Upper lobe of left lung (tissue), 6 donors: Measurements from ENCODE around the gene TGM2. TPM values are rescaled to one million over a fixed set of nuclear protein-coding genes. Genes with fewer than 3 reads are reported as not detected.
A peak's percentile ranks its signal among the peaks of the same experiment; 100 is the strongest.

ENCODE experiments used
- ATAC-seq, 2 donors: fragments of 200-7000 bp; cut with Tn5 transposase; one replicate each; pipeline ENCODE4 v1.9.1; 2022; ENCODE audit warnings: mild to moderate bottlenecking in 2 of 2, moderate library complexity in 2 of 2; ENCODE audit not compliant: low FRiP score in 2 of 2
- DNase-seq, 2 donors: peaks; one replicate each; pipeline ENCODE4 v3.0.0-alpha.2; 2019 to 2020
- H3K27ac ChIP-seq, 4 donors: fragments of 200-600 bp; sonication (generic); one replicate each; pipeline ENCODE4 v1.5.1; 2016 to 2019
- H3K27me3 ChIP-seq, 4 donors: fragments of 200-600 bp; sonication (generic); one replicate each; pipeline ENCODE4 v1.5.1; 2017 to 2019
- H3K36me3 ChIP-seq, 4 donors: fragments of 200-600 bp; sonication (generic); one replicate each; pipeline ENCODE4 v1.5.1; 2016 to 2019
- H3K4me1 ChIP-seq, 4 donors: fragments of 200-600 bp; sonication (generic); one replicate each; pipeline ENCODE4 v1.5.1; 2018 to 2019
- H3K4me3 ChIP-seq, 4 donors: fragments of 200-600 bp; sonication (generic); one replicate each; pipeline ENCODE4 v1.5.1; 2017 to 2019; ENCODE audit warnings: mild to moderate bottlenecking in 2 of 4, moderate library complexity in 1 of 4
- H3K9me3 ChIP-seq, 4 donors: fragments of 200-600 bp; sonication (generic); one replicate each; pipeline ENCODE4 v1.5.1; 2018 to 2019
- EP300 ChIP-seq, 4 donors: sonication (generic); formaldehyde crosslinking; IDR thresholded peaks; one replicate each; pipeline ENCODE4 v1.5.1; 2017; ENCODE audit warnings: antibody characterized with exemption in 4 of 4, control low read depth in 2 of 4
- POLR2A ChIP-seq, 4 donors: fragments of 450-650 bp; IDR thresholded peaks; one replicate each; pipeline ENCODE4 v1.5.1; 2016 to 2017; ENCODE audit warnings: antibody characterized with exemption in 4 of 4, mild to moderate bottlenecking in 2 of 4
- POLR2AphosphoS5 ChIP-seq, 2 donors: sonication (generic); formaldehyde crosslinking; IDR thresholded peaks; one replicate each; pipeline ENCODE4 v1.5.1; 2017; ENCODE audit warnings: antibody characterized with exemption in 2 of 2
- WGBS, 2 donors: methylation state at CpG; one replicate each; pipeline ENCODE4 v1.1.5; 2017 to 2018; 5-methylcytosine and 5-hydroxymethylcytosine counted together
- total RNA-seq, 6 donors: library from RNA; depleted of rRNA in 4 of 6; stranded (reverse); fragments of >200 nt in 4 of 6; gene quantifications; one replicate each; pipeline versions ENCODE4 v1.1.0 to v1.2.1, GENCODE V29; 2016 to 2021
- TF ChIP-seq, protein P1 (sequence below), 6 experiments: fragments of 450-650 bp in 4 of 6; fragments of 200-600 bp in 2 of 6; sonication (generic) in 2 of 6; IDR thresholded peaks; one replicate each; pipeline ENCODE4 v1.5.1; 2016 to 2019; ENCODE audit warnings: antibody characterized with exemption in 6 of 6
- donor health status: DM: no; HTN: no; CAD: no; lungs with moderate emphysema.
- donor health status: DM: no; HTN: yes; CAD: no; lungs with severe emphysema.

TGM2 gene
- total RNA-seq, 6 donors from 2014 or later: 98.7 to 469 (median 290) TPM

DNA sequence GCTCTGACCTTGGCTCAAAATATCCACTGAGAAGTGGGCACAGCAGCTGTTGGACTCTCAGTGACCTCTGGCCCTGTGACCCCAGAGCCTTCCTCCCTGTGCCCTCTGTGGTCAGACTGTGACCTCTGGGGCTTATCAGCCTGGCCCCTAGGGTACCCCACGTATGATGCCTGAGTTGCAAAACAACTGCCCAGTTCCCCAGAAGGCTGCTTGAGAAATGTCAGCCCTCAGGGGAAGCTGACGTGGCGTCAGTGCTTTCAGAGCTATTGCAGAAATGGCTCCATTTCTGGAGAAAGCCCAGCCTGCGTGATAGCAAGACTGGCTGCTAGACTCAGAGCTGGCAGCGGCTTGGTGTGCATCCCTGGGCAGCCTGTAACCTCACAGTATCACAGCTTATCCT lies 31.5 kb upstream of the TGM2 start:
- H3K36me3 ChIP-seq: no peaks in the 10 kb centered on the region
- peak overlapping the region in 3 of 4 donors; percentile 24 to 70 (median 50) for H3K27ac ChIP-seq
- H3K4me1 ChIP-seq: peaks cover 0 to 27% (median 12%) of the 10 kb centered on the region in 4 donors
- H3K9me3 ChIP-seq: no peaks in the 10 kb centered on the region
- H3K27me3 ChIP-seq: no peaks in the 10 kb centered on the region
- DNase-seq: peak in 1 of 2 donors; percentile 77
- ATAC-seq: peak; percentile 59 to 80
- peak; percentile 64 to 73 for TF ChIP-seq POLR2AphosphoS5 (IDR thresholded peaks at IDR 0.05)
- TF ChIP-seq, protein P1, sequence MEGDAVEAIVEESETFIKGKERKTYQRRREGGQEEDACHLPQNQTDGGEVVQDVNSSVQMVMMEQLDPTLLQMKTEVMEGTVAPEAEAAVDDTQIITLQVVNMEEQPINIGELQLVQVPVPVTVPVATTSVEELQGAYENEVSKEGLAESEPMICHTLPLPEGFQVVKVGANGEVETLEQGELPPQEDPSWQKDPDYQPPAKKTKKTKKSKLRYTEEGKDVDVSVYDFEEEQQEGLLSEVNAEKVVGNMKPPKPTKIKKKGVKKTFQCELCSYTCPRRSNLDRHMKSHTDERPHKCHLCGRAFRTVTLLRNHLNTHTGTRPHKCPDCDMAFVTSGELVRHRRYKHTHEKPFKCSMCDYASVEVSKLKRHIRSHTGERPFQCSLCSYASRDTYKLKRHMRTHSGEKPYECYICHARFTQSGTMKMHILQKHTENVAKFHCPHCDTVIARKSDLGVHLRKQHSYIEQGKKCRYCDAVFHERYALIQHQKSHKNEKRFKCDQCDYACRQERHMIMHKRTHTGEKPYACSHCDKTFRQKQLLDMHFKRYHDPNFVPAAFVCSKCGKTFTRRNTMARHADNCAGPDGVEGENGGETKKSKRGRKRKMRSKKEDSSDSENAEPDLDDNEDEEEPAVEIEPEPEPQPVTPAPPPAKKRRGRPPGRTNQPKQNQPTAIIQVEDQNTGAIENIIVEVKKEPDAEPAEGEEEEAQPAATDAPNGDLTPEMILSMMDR (IDR thresholded peaks at IDR 0.05): no peak
- TF ChIP-seq POLR2A (IDR thresholded peaks at IDR 0.05): no peak
- peak in 1 of 4 donors; percentile 15 for TF ChIP-seq EP300 (IDR thresholded peaks at IDR 0.05)
- WGBS, 2 donors: 42% methylated on average over 4 of the region's 5 CpGs; no CpG with 5 or more reads in 1 of the 2 donors
- no peak overlapping the region for H3K4me3 ChIP-seq

DNA sequence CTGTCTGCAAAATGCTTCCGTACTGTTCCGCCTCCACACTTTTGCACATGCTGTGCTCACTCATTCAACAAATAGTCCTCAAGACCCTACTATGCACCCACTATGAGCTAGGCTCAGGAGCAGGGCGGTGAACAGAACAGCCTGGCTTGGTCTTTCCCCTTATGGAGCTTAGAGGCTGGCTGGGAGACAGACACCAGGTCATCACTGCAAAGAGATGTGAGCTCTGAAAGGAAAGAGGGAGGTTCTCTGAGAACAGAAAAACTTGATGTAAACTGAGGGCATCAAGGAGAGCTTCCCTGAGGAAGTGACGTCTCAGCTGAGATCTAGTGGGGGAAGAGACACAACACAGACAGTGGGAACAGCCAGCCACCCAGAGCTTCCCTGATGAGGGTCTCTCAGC lies 31.0 kb upstream of the TGM2 start:
- DNase-seq: no peak
- WGBS, 2 donors: 70 to 79% methylated on average over 4 of the region's 4 CpGs
- Histone ChIP-seq H3K4me1 (peaks cover 0 to 27% (median 12%) of the 10 kb centered on the region in 4 donors), H3K9me3 (no peaks in the 10 kb centered on the region), H3K4me3 (no peak overlapping the region), H3K27me3 (no peaks in the 10 kb centered on the region), H3K27ac (peak overlapping the region in 3 of 4 donors; percentile 24 to 70 (median 50)), H3K36me3 (no peaks in the 10 kb centered on the region)
- no peak for TF ChIP-seq POLR2AphosphoS5 (IDR thresholded peaks at IDR 0.05)
- peak in 1 of 4 donors; percentile 1 for TF ChIP-seq POLR2A (IDR thresholded peaks at IDR 0.05)
- no peak for TF ChIP-seq EP300 (IDR thresholded peaks at IDR 0.05)
- peak in 1 of 2 donors; percentile 7 for ATAC-seq

DNA sequence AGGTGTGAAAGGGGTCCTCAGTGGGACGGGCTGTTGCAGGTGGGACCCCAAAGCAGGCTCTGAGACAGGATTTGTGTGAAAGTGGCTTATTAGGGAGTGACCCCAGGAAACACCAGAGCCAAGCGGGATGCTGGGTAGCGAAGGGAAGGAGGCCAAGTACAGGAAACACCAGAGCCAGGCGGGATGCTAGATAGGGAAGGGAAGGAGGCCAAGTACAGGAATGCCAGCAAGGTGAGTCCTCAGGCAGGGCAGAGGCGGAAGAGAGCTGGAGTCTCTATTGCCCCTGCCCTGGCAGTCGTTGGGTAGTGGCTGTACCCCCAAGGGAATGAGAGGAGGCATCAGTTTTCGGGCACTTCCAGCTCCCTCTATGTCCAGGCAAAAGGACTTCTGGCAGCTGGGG lies 30.5 kb upstream of the TGM2 start:
- Histone ChIP-seq H3K36me3 (no peaks in the 10 kb centered on the region), H3K27me3 (no peaks in the 10 kb centered on the region), H3K9me3 (no peaks in the 10 kb centered on the region), H3K27ac (peak overlapping the region in 1 of 4 donors; percentile 24), H3K4me3 (no peak overlapping the region), H3K4me1 (peaks cover 0 to 27% (median 12%) of the 10 kb centered on the region in 4 donors)
- 74 to 80% methylated on average over 6 to 7 of the region's 7 CpGs for WGBS, 2 donors
- DNase-seq (no peak), ATAC-seq (no peak)
- no peak for TF ChIP-seq EP300 (IDR thresholded peaks at IDR 0.05)
- TF ChIP-seq, protein P1 (IDR thresholded peaks at IDR 0.05): no peak
- TF ChIP-seq POLR2AphosphoS5 (IDR thresholded peaks at IDR 0.05): no peak
- TF ChIP-seq POLR2A (IDR thresholded peaks at IDR 0.05): no peak

DNA sequence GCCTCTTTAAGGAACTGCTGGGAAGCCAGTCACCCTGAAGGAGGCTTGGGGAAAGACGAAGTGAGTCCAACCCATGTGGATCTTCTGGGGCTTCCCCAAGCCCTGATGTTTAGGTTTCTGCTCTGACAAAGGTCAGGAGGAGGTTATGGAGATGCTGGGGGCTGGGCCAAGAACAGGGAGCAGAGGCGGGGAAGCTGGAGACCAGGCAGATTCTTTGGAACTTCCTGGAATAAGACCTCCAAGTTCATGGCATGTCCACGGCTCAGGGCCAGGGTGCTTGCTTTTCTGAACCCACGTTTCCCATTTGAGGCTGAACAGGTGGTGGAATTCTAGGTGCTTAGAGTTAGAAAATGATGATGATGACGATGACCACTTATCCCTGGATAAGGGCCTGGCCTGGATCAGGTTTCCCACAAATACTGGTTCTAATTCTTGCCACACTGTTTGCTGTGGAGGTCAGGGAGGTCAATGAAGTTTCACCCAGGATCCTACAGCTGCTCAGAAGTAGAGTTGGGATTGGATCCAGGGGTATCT lies 30.0 kb upstream of the TGM2 start:
- DNase-seq: no peak
- H3K4me3 ChIP-seq: no peak overlapping the region
- H3K4me1 ChIP-seq: peaks cover 0 to 27% (median 12%) of the 10 kb centered on the region in 4 donors
- no peak for ATAC-seq
- H3K27ac ChIP-seq: no peak overlapping the region
- 60 to 65% methylated on average over 5 of the region's 5 CpGs for WGBS, 2 donors
- H3K36me3 ChIP-seq: no peaks in the 10 kb centered on the region
- no peaks in the 10 kb centered on the region for H3K27me3 ChIP-seq
- no peaks in the 10 kb centered on the region for H3K9me3 ChIP-seq
- no peak for TF ChIP-seq EP300 (IDR thresholded peaks at IDR 0.05)
- TF ChIP-seq POLR2A (IDR thresholded peaks at IDR 0.05): no peak

DNA sequence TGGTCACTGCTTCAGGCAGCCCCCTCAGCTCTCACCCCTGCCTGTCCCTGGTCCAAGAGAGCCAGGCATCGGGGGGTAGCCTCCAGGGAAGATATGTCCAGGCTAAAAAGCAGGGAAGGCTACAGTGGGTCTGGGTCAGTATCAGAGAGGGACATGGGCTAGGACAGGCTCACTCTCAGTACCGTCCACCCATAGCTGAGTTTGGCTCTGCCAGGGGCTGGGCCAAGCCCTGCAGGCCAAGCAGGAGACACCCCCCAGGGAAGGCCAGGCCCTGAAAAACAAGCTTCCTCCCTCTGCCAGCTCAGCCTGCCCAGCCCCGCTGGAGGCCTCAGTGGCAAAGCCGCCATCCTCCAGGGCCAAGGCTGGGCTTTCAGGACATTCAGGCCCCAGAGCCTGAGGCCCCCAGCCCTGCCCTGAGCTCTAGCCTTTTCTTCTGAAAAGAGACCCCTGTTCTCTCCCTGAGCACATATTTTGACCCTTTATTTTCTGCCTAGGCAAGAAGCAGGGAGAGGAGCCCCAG lies 28.6 kb upstream of the TGM2 start:
- Histone ChIP-seq H3K27ac (no peak overlapping the region), H3K27me3 (no peaks in the 10 kb centered on the region), H3K4me1 (peaks cover 0 to 27% (median 12%) of the 10 kb centered on the region in 4 donors), H3K36me3 (no peaks in the 10 kb centered on the region), H3K9me3 (no peaks in the 10 kb centered on the region), H3K4me3 (no peak overlapping the region)
- TF ChIP-seq EP300 (IDR thresholded peaks at IDR 0.05): no peak
- ATAC-seq (no peak), DNase-seq (no peak)
- 90 to 98% methylated on average over 3 to 4 of the region's 4 CpGs for WGBS, 2 donors

DNA sequence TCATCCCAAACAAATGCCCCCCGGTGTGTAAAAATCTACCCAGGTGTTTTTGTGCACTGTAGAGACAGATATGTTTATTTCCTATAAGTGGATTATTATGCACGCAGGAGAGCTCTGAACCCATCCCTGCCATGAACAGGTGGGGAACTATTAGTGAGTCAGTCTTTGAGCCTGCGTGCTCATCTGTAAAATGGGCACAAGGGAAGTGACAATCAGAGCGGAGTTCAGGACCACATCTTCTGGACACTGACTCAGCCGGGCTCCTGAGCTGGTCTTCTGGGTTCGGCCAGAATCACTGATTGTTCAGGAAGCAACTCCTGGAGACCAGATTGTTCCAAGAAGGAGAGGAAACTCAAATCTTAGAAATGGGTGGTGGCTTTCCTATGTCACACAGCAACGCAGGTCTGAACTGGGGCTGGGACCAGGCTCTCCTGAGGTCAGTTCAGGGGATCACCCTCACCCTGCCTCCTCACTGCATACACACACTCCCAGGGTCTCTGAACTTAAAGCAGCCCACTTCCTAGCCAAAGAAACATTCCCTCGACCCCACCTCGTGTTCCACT lies 27.3 kb upstream of the TGM2 start:
- Histone ChIP-seq H3K4me1 (peaks cover 0 to 25% (median 10%) of the 10 kb centered on the region in 4 donors), H3K36me3 (no peaks in the 10 kb centered on the region), H3K27me3 (no peaks in the 10 kb centered on the region), H3K27ac (no peak overlapping the region), H3K4me3 (no peak overlapping the region), H3K9me3 (no peaks in the 10 kb centered on the region)
- WGBS, 2 donors: 75 to 76% methylated on average over 9 of the region's 9 CpGs
- TF ChIP-seq, protein P1 (IDR thresholded peaks at IDR 0.05): no peak
- TF ChIP-seq EP300 (IDR thresholded peaks at IDR 0.05) (no peak), POLR2A (IDR thresholded peaks at IDR 0.05) (no peak), POLR2AphosphoS5 (IDR thresholded peaks at IDR 0.05) (no peak)
- ATAC-seq (no peak), DNase-seq (no peak)
